Measurements from ENCODE around the gene SERGEF. TPM values are rescaled to one million over a fixed set of nuclear protein-coding genes. Genes with fewer than 3 reads are reported as not detected.

The SERGEF gene
- total RNA-seq, 4 donors from 2014 or later, result 62.2 to 116 (median 83.5) TPM

DNA sequence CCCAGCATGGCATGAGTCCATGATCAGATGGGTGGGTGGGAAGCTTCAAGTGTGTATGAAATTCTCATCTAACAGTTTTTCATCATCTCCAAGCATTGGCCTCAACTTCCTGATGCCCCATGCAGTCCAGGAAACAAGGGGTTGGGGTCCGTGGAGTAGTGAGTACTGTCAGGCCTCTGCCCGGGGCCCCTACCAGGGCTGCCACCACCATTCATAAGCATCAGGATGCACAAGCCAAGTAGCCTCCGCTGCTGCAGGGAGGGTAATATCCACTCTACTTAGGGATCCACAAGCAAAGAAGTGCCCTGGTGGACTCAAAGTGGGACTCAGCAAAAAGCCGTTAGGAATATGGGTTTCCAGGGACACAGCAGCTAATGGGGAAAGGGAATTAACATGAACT, 229.0 kb downstream of the SERGEF start:
- no peak for DNase-seq
- Histone ChIP-seq H3K36me3 (no peaks in the 10 kb centered on the region), H3K9me3 (no peaks in the 10 kb centered on the region), H3K27me3 (no peaks in the 10 kb centered on the region), H3K27ac (no peak overlapping the region), H3K4me1 (no peaks in the 10 kb centered on the region), H3K4me3 (replicated peaks in 1 of 3) (no peak overlapping the region)
- TF ChIP-seq POLR2A (IDR thresholded peaks at IDR 0.05), result no peak
- TF ChIP-seq, protein P1, sequence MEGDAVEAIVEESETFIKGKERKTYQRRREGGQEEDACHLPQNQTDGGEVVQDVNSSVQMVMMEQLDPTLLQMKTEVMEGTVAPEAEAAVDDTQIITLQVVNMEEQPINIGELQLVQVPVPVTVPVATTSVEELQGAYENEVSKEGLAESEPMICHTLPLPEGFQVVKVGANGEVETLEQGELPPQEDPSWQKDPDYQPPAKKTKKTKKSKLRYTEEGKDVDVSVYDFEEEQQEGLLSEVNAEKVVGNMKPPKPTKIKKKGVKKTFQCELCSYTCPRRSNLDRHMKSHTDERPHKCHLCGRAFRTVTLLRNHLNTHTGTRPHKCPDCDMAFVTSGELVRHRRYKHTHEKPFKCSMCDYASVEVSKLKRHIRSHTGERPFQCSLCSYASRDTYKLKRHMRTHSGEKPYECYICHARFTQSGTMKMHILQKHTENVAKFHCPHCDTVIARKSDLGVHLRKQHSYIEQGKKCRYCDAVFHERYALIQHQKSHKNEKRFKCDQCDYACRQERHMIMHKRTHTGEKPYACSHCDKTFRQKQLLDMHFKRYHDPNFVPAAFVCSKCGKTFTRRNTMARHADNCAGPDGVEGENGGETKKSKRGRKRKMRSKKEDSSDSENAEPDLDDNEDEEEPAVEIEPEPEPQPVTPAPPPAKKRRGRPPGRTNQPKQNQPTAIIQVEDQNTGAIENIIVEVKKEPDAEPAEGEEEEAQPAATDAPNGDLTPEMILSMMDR (IDR thresholded peaks at IDR 0.05), result no peak
- intact Hi-C loops (cut with DNase I), result no loop called here
- 91 to 97% methylated on average over 4 of the region's 4 CpGs for WGBS, 2 donors

DNA sequence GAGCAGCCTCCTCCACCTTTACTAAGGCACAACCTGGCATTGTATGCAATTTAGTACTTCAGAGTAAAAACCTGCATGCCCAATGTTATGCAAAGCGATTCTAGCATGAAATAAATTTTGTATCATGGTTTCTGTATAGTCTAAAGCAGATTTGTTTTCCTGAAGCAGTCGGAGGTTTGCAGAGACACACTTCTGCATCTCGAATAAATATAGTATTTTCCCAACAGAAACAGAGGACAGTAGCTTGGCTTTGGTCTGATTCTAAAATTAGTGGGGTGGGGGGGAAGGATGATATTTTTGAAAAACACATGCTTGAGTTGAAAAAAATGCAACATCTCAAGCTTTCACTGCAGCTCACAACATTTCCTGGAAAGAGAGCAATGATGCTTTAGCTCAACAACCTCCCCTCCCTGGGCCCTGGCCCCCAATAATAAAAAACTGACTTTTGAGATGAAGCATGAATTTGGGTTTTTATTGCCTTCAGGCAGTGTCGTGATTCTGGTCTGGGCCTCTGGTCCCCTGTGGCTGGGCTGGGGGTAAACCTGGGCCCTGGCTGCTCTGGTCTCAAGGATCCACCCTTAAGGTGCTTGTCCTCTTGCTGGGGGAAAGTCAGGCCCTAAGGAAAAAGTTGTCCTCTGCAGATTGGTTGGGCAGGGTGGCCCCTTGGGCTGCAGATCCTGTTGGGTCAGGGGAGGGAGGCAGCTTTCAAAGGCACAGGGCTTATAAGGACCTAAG, 230.1 kb downstream of the SERGEF start:
- H3K9me3 ChIP-seq, result no peaks in the 10 kb centered on the region
- no peak for DNase-seq
- no peaks in the 10 kb centered on the region for H3K27me3 ChIP-seq
- H3K27ac ChIP-seq, result no peak overlapping the region
- no peaks in the 10 kb centered on the region for H3K36me3 ChIP-seq
- no peak overlapping the region for H3K4me3 ChIP-seq (replicated peaks in 1 of 3)
- intact Hi-C loops (cut with DNase I), result no loop called here
- WGBS, 2 donors, result 83 to 87% methylated on average over 4 of the region's 4 CpGs
- no peak for TF ChIP-seq POLR2A (IDR thresholded peaks at IDR 0.05)
- TF ChIP-seq, protein P1 (IDR thresholded peaks at IDR 0.05), result no peak
- no peaks in the 10 kb centered on the region for H3K4me1 ChIP-seq

DNA sequence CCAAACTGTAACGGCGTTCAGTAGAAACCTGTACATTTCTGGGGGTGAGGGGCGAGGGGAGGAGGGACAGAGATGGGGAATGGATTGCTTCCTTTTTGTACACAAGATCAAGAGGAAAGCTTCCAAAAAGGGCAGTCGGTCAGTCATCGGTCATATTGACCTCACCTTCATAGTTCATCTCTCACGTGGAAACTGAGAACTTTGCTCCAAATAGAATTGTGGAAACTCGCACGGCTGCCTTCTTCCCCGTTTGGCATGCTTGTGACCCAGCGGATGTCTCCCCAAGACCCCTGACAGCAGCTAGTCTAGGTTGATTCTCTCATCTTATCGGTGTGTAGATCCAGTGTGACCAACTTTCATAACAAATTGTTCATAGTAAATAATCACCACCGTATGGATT, 230.7 kb downstream of the SERGEF start:
- Histone ChIP-seq H3K36me3 (no peaks in the 10 kb centered on the region), H3K27ac (no peak overlapping the region), H3K4me1 (no peaks in the 10 kb centered on the region), H3K9me3 (no peaks in the 10 kb centered on the region), H3K27me3 (no peaks in the 10 kb centered on the region), H3K4me3 (replicated peaks in 1 of 3) (no peak overlapping the region)
- intact Hi-C loops (cut with DNase I), result no loop called here
- 85% methylated on average over 12 of the region's 12 CpGs for WGBS, 2 donors
- TF ChIP-seq, protein P1 (IDR thresholded peaks at IDR 0.05), result no peak
- no peak for TF ChIP-seq POLR2A (IDR thresholded peaks at IDR 0.05)
- DNase-seq, result no peak

GRCh38 chr11:17781626-17782025, 231.2 kb downstream of the SERGEF start:
- intact Hi-C loops (cut with DNase I), result no loop called here
- no peak overlapping the region for H3K4me3 ChIP-seq (replicated peaks in 1 of 3)
- no peak for DNase-seq
- no peak overlapping the region for H3K27ac ChIP-seq
- TF ChIP-seq POLR2A (IDR thresholded peaks at IDR 0.05), result no peak
- TF ChIP-seq, protein P1 (IDR thresholded peaks at IDR 0.05), result no peak
- H3K9me3 ChIP-seq, result no peaks in the 10 kb centered on the region
- no peaks in the 10 kb centered on the region for H3K36me3 ChIP-seq
- WGBS, 2 donors, result 71 to 78% methylated on average over 12 of the region's 12 CpGs
- no peaks in the 10 kb centered on the region for H3K27me3 ChIP-seq
- no peaks in the 10 kb centered on the region for H3K4me1 ChIP-seq

GRCh38 chr11:17781221-17781620, 231.6 kb downstream of the SERGEF start:
- Histone ChIP-seq H3K27ac (no peak overlapping the region), H3K4me3 (replicated peaks in 1 of 3) (no peak overlapping the region), H3K9me3 (no peaks in the 10 kb centered on the region), H3K36me3 (no peaks in the 10 kb centered on the region), H3K4me1 (no peaks in the 10 kb centered on the region), H3K27me3 (no peaks in the 10 kb centered on the region)
- no peak for DNase-seq
- intact Hi-C loops (cut with DNase I), result no loop called here
- 72 to 78% methylated on average over 12 of the region's 12 CpGs for WGBS, 2 donors
- no peak for TF ChIP-seq POLR2A (IDR thresholded peaks at IDR 0.05)
- TF ChIP-seq, protein P1 (IDR thresholded peaks at IDR 0.05), result no peak
